Activated B cell treated with CpG ODN at 0.5 μM for 24 hours (primary cell): ENCODE data around the gene NEUROG2. TPM values are rescaled to one million over a fixed set of nuclear protein-coding genes. Genes with fewer than 3 reads are reported as not detected.

Source experiments
- ATAC-seq: fragments of 200-7000 bp; cut with Tn5 transposase; one replicate; pipeline ENCODE4 v1.10.0; 2021; ENCODE audit warnings: low read depth, mild to moderate bottlenecking, moderate library complexity
- CTCF ChIA-PET: fragments of 350-600 bp; sonication (Branson Sonifier 250); formaldehyde crosslinking; loops from one replicate; lab custom pipeline; 2021; ENCODE audit warnings: antibody characterized with exemption; lab: Charles Lee
- POLR2A ChIA-PET: fragments of 350-600 bp; sonication (Branson Sonifier 250); formaldehyde crosslinking; loops from one replicate; lab custom pipeline; 2021; ENCODE audit warnings: antibody characterized with exemption; lab: Charles Lee
- DNase-seq: peaks from one replicate; pipeline ENCODE4 v3.0.0; 2022
- H3K27ac Mint-ChIP-seq: one replicate; pipeline ENCODE4 v1.8.0; 2020; ENCODE audit warnings: mixed read lengths
- H3K27me3 Mint-ChIP-seq: one replicate; pipeline ENCODE4 v1.8.0; 2021; ENCODE audit warnings: mixed read lengths
- H3K36me3 Mint-ChIP-seq: one replicate; pipeline ENCODE4 v1.8.0; 2021; ENCODE audit warnings: low read depth, mixed read lengths
- H3K4me1 Mint-ChIP-seq: one replicate; pipeline ENCODE4 v1.8.0; 2021; ENCODE audit warnings: mixed read lengths
- H3K4me3 Mint-ChIP-seq: one replicate; pipeline ENCODE4 v1.8.0; 2020; ENCODE audit warnings: mild to moderate bottlenecking, mixed read lengths
- H3K9me3 Mint-ChIP-seq: one replicate; pipeline ENCODE4 v1.8.0; 2020; ENCODE audit warnings: mixed read lengths
- CTCF ChIP-seq: fragments of 200-600 bp; IDR thresholded peaks from one replicate; pipeline ENCODE4 v1.8.0; 2022; ENCODE audit warnings: antibody characterized with exemption, mild to moderate bottlenecking
- intact Hi-C: fragments of 100-400 bp; cut with micrococcal nuclease; formaldehyde crosslinking; loops from one replicate; pipeline ENCODE4 v1.15.1; 2024
- total RNA-seq: library from RNA; stranded (reverse); gene quantifications from 2 replicates; pipeline ENCODE4 v1.2.3, GENCODE V29; 2022

Gene NEUROG2
- total RNA-seq, 1 donor from 2014 or later = not detected

DNA sequence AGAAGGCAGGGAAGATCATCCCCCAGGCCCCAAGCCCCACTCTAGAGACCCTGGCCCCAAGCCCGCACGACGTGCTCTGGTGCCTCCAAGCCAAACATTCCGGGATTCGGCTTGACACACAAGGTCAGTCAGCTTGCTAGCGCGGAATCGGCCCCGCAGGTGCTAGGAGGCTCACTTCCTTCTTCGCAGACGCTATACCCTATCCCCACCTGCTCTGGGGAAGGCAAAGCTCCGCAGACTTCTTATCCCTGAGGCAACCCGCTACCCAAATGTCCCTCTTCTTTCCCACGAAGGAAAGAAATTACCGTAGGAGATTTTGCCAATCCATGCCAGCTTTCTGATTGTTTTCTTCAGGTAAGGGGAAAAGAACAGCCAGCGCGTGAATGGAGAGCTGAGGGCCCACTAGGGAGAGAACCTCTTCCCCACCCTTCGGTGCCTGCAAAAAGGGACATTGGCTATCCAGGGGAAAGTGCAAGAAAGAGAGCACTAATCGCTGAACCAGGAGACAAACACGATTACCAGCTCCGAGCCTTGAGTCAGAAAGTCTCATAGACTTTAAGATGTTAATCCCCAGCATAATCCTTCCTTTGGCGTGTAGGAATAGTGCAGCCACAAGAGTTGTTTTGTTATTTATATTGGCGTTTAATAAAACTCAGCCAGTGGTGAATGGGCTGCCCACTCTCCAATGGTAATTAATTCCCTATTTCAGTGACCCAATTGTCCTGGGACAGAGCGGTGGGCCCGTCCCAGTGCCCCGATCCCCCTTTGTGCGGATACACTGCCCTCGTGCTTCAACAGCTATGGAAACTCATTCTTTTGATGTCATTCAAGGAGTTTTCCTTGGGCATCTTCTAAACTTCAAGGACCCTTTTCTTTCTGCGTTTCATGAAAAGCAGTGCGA lies 5.4 kb upstream of the NEUROG2 start:
- DNase-seq = peak; percentile 25
- Mint-ChIP-seq H3K27me3 (peaks cover 67% of the 10 kb centered on the region), H3K27ac (peak overlapping the region; percentile 53), H3K9me3 (no peaks in the 10 kb centered on the region), H3K36me3 (peaks cover 2% of the 10 kb centered on the region), H3K4me1 (peaks cover 51% of the 10 kb centered on the region), H3K4me3 (peak overlapping the region; percentile 52)
- TF ChIP-seq CTCF = no peak
- intact Hi-C loops = loop anchor here (2.0 to 10.0 kb wide), 6 partner anchors 13 to 416 kb away; partner anchors contain the start of genes FAM241A, LARP7 and ZGRF1
- ChIA-PET POLR2A (interaction anchor here (0.6 to 1.6 kb wide), 4 partner anchors 8 to 290 kb away, joined by 3 to 13 read pairs (median 4); partner anchors contain the start of gene AP1AR), CTCF (interaction anchor here (1.1 to 4.7 kb wide), 5 partner anchors 10 to 421 kb away, joined by 3 to 60 read pairs (median 18); no protein-coding TSS in a partner anchor)
- ATAC-seq = no peak

DNA sequence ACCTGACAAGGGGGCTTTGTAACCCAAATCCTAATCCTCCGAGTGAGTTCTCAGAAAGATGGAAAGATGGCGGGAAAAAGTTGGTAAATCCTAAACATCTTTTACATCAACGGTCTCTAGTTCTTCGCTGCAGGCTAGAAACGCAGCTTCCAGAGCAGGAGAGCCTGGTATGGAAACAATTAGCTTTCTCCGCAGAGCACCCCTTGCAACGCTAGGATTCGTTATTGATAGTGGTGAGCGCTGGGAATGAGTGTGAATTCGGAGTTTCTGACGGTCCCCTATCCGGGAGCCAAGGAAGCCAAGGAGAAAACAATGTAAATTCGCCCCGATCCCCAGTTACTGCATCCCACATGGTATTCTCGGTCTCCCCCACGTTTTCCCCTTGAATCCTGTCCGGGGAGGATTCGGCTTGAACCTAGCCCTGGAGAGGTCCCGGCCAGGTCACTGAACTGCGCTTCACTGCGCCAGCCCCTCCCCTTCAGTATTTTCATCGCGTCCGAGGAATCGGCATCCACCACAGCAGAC lies 4.7 kb upstream of the NEUROG2 start:
- intact Hi-C loops = loop anchor here (5.0 to 10.0 kb wide), 4 partner anchors 143 to 417 kb away; partner anchors contain the start of gene FAM241A
- Mint-ChIP-seq H3K4me3 (peak overlapping the region; percentile 52), H3K9me3 (no peaks in the 10 kb centered on the region), H3K27me3 (peaks cover 72% of the 10 kb centered on the region), H3K36me3 (peaks cover 2% of the 10 kb centered on the region), H3K27ac (peak overlapping the region; percentile 53), H3K4me1 (peaks cover 56% of the 10 kb centered on the region)
- ATAC-seq (no peak), DNase-seq (no peak)
- ChIA-PET CTCF (interaction anchor here (1.1 to 4.1 kb wide), 3 partner anchors 10 to 288 kb away, joined by 3 to 52 read pairs (median 18); no protein-coding TSS in a partner anchor), POLR2A (interaction anchor here (1.0 kb wide), 1 partner anchor 8 kb away, joined by 4 read pairs; no protein-coding TSS in a partner anchor)
- TF ChIP-seq CTCF = no peak

DNA sequence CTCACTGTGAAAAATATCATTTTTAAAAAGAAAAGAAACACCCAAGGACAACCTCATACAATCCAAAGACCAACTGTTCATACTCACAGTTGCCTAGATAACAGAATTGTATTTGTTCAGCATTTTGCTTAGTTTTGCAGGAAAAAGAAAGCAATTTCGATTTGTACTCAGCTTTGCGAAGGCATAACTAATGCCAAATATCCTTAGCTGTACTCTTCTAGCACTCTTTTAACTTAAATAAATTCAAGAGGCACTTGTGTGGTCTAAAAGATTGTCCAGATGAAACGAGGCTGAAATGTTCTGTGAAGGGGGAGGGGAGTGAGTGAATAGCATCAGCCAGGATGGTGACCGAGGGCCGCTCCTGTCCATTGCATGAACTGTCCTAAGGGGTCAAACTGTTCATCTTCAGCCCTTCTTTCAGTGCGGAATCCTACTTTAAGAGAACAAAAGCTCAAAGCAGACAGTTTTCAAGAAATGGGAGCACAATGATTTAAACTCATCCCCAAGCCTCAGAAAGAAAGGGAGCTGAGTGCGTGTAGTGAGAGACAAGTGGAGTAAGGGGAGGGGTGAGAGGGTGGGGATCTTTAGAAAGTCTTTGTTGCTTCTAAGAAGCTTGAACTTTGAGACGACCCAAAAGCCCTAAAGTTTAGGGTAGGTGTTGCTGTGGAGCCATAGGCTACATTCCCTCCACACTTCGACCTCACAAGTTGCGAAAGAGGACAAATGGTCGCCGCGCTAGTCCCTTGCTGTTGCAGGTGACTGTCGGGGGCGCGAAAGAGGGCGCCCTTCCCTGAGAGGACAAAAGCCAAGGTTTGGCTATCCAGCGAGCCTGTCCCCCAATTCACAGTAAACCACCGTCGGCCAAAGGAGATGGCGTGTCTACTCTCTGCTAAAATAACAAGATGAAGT lies 4.0 kb upstream of the NEUROG2 start:
- ATAC-seq (no peak), DNase-seq (no peak)
- Mint-ChIP-seq H3K27ac (no peak overlapping the region), H3K4me3 (no peak overlapping the region), H3K27me3 (peaks cover 73% of the 10 kb centered on the region), H3K36me3 (peaks cover 4% of the 10 kb centered on the region), H3K4me1 (peaks cover 60% of the 10 kb centered on the region), H3K9me3 (no peaks in the 10 kb centered on the region)
- CTCF ChIA-PET = no interaction called here
- POLR2A ChIA-PET = no interaction called here
- intact Hi-C loops = loop anchor here (5.0 to 10.0 kb wide), 5 partner anchors 143 to 1893 kb away; partner anchors contain the start of gene FAM241A
- no peak for TF ChIP-seq CTCF

- peaks cover 78% of the 10 kb centered on the region for H3K27me3 Mint-ChIP-seq
- no peak for DNase-seq
- CTCF ChIA-PET = no interaction called here
- no peak overlapping the region for H3K27ac Mint-ChIP-seq
- POLR2A ChIA-PET = no interaction called here
- ATAC-seq = no peak
- TF ChIP-seq CTCF = no peak
- peaks cover under 1% of the 10 kb centered on the region for H3K9me3 Mint-ChIP-seq
- H3K36me3 Mint-ChIP-seq = peaks cover 4% of the 10 kb centered on the region
- peaks cover 65% of the 10 kb centered on the region for H3K4me1 Mint-ChIP-seq
- intact Hi-C loops = loop anchor here (1.0 to 5.0 kb wide), 2 partner anchors 9 to 1891 kb away; no protein-coding TSS in a partner anchor
- H3K4me3 Mint-ChIP-seq = no peak overlapping the region
Measured at GRCh38 chr4:112518675-112519074, 2.7 kb upstream of the NEUROG2 start.
